Astrocyte of the spinal cord (primary cell): ENCODE data around the gene TSPAN32.

Experiments
- DNase-seq: peaks from one replicate; pipeline ENCODE4 v3.0.0; 2011; ENCODE audit warnings: low read depth, low spot score
- H3K4me3 ChIP-seq: 2 replicates; pipeline ENCODE4 v1.5.1; 2011; ENCODE audit warnings: low read depth, mild to moderate bottlenecking, low read length, moderate library complexity
- CTCF ChIP-seq: IDR thresholded peaks from 2 replicates; pipeline ENCODE4 v1.5.1; 2012; ENCODE audit warnings: low read depth, mild to moderate bottlenecking, low read length, inconsistent platforms
- in situ Hi-C: cut with HindIII; loops from 2 replicates; pipeline ENCODE4 v1.10.0; 2017; ENCODE audit warnings: low sequenced_read_pairs

The TSPAN32 gene

GRCh38 chr11:2314525-2315394 is 12.9 kb downstream of the TSPAN32 start:
- in situ Hi-C loops = no loop called here
- no peak for TF ChIP-seq CTCF
- DNase-seq = peak; percentile 87

GRCh38 chr11:2315395-2316168 is 13.8 kb downstream of the TSPAN32 start:
- TF ChIP-seq CTCF = no peak
- in situ Hi-C loops = no loop called here
- H3K4me3 ChIP-seq = no peak overlapping the region

More at GRCh38 chr11:2314525-2315394, 12.9 kb downstream of the TSPAN32 start:
- no peak overlapping the region for H3K4me3 ChIP-seq

GRCh38 chr11:2316169-2316962 is 14.6 kb downstream of the TSPAN32 start:
- no peak overlapping the region for H3K4me3 ChIP-seq
- no peak for DNase-seq
- TF ChIP-seq CTCF = no peak
- in situ Hi-C loops = no loop called here

More at GRCh38 chr11:2315395-2316168, 13.8 kb downstream of the TSPAN32 start:
- no peak for DNase-seq

- in situ Hi-C loops = no loop called here
- DNase-seq = no peak
- H3K4me3 ChIP-seq = no peak overlapping the region
- TF ChIP-seq CTCF = no peak
These were observed 15.1 kb downstream of the TSPAN32 start for GRCh38 chr11:2316963-2317244.

- TF ChIP-seq CTCF = no peak
- no peak overlapping the region for H3K4me3 ChIP-seq
- no peak for DNase-seq
- in situ Hi-C loops = no loop called here
These were observed 15.7 kb downstream of the TSPAN32 start for GRCh38 chr11:2317354-2318050.

GRCh38 chr11:2318123-2318522 is 16.3 kb downstream of the TSPAN32 start:
- TF ChIP-seq CTCF = no peak
- in situ Hi-C loops = no loop called here
- no peak for DNase-seq
- H3K4me3 ChIP-seq = no peak overlapping the region
